ENCODE results near the gene LRG1.

The LRG1 gene

DNA sequence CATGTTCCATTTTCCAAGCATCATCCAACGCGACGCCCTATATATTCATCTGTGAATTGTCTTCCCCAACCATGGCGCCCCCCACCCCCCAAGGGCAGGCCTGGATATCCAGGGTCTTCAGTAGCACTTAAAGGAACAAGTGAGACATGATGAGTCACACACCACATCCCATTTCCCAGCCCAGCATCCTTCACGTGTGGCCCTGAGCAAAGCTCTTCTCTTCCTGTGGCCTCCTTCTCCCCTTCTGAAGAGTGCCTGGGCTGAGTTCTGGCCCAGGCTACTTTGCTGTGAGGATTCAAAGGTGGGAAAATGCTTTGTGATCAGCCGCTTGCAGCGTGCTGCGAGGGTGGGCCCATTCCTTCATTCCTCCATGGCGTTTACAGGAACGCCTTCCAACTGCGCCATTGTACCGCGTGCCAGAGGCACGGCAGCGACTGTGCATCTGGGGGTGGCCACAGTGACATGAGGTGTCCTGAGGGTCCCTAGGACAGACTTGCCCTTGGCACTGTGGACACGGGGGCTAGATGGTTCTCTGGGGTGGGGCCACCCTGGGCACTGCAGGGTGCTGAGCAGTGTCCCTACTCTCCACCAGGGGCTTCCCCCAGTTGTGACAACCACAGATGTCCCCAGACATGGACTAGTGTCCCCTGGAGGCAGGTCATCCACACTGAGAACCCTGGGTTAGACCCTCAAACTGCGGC is 33.2 kb downstream of the LRG1 start:
- DNase-seq = peak in 1 of 2 experiments; percentile 52

- DNase-seq = no peak
Measured at GRCh38 chr19:4505570-4506448, 34.0 kb downstream of the LRG1 start.

DNA sequence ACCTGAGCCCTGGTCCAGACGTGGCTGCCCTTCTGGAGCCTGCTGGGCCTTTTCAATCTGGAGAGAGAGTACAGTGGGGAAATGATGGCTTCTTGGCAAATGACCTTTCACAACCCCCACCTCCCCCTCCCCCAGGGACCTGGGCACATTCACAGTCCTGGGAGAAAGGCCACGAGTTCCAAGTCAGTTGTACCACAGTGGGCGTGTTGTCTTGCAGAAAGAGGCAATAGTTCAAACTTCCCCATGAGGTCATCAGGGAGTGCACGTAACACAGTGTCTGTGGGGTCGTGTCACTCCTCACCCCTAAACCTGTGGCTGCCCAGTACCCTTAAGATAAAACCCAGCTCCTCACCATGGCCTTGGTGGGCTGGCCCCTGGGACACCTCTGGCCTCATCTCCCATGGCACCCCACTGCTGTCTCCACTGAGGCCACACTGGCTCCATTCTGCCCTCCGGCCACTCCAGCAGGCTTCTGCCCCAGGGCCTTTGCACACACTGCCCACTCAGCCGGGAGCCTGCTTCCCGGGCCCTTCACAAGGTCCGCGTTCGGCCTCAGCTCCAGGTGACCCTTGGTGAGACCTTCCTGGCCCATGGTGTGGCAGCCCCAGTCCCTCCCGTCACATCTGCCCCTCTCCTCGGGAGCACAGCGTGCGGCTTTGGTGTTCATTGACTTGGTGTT is 34.8 kb downstream of the LRG1 start:
- DNase-seq = no peak

- DNase-seq = no peak
Measured at GRCh38 chr19:4504297-4504701, 35.5 kb downstream of the LRG1 start.

DNA sequence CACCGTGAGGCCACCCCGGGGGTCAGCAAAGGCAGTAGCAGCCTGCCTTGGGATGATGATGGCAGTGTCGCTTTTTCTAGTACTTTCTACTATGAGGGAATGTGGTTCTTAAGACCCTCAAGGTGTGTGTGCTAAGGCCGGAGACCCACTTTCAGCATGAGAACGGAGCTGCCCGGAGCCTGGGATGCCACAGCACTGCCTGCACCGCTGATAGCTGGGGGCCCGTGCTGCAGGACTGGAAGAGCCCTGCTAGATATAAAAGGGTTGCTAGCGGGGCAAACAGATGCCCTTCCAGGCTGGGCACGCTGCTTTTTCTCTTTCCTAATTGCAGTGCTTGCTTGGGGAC is 36.0 kb downstream of the LRG1 start:
- DNase-seq = no peak

DNA sequence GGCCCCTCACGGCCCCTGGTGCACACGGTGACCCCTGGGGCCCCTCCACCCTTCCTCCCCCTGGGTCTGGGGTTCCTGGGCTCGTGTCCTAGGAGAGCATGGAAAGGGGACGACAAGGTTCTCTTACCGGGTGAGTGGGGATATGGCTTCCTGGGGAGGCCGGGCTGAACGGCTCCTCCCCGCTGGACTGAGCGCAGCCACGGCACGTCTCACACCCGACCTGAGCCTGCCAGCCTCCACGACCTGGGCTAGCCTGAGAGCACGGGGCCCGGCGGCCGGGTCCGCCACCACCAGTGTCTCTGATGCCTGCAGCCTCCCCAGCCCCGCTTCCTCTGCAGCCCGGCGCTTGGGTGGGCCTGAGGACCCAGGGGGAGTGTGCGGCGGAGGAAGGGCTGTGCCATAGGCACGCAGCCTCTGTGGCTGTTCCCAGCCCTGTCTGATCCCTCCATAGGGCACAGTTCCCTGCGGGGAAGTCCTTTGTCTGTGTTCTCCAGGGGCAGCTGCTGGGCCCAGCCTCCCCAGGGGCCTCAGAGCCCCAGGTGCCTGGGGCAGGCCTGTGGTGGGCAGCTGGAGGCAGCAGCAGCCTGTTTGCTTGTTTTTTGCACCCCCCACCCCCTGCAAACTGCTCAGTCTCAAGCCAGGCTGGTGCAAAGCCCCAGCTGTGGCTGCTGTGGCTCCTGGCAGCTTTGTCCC is 36.6 kb downstream of the LRG1 start:
- no peak for DNase-seq

DNA sequence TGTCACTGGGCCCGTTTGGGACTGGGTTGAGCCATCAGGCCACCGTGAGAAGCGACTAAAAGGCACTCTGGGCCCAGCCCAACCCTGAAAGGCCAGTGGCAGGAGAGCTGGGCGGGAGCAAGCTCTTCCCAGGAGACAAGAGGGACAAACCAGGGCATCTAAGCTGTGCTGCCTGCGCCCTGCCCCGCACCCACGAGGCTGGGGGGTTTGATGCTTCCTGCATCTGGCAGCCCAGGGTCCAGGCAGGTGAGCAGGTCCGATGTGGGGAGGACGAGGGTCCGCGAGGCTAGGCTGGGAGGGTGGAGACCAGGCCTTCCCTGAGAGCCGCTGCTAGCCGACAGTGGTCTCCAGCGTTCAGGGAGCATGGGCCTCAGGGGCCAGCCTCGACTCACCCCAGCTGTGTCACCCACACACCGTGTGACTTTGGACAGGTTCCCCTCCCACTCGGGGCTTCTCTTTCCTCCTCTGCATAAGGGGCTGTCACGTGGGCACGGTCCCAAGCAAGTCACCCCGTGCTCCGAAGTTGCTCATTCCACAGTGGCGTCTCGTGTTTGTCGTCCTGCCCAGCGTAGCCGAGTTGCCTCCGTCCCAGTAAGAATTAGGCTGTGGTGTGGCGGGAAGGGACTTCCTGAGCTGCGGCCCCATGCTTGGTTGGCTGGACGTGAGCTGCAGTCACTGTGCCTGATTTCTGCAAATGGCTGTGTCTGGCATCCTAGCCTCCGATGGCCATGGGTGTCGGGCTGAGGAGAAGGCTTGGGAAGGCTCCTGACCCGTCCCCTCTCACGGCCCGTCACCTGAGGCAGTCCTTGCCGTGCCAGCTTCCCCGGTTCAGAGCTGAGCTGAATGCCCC is 37.3 kb downstream of the LRG1 start:
- no peak for DNase-seq

GRCh38 chr19:4501691-4502090 is 38.1 kb downstream of the LRG1 start:
- no peak for DNase-seq

- no peak for DNase-seq
Measured at GRCh38 chr19:4500841-4501591, 38.8 kb downstream of the LRG1 start.

GRCh38 chr19:4499855-4500254 is 40.0 kb downstream of the LRG1 start:
- no peak for DNase-seq

- no peak for DNase-seq
Measured at GRCh38 chr19:4499318-4499717, 40.5 kb downstream of the LRG1 start.

DNA sequence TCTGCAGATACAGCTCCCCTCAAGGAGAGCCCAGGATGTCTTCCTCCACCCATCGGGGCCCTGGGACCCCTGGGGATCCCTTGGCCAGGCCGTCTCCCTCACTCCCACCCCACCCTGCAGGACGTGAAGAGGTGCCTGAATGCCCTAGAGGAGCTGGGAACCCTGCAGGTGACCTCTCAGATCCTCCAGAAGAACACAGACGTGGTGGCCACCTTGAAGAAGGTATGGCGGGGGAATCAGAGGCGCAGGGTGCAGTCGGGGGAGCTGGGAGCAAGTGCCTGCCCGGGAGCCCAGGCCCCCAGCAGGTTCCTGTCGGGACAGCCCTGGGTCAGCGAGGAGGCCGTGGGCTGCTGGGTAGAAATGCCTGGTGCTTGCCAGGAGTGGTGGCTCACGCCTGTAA is 41.1 kb downstream of the LRG1 start:
- no peak for DNase-seq

- no peak for DNase-seq
Measured at GRCh38 chr19:4497770-4498389, 42.0 kb downstream of the LRG1 start.

- no peak for DNase-seq
Measured at GRCh38 chr19:4496304-4496703, 43.5 kb downstream of the LRG1 start.

- no peak for DNase-seq
Measured at GRCh38 chr19:4495471-4495870, 44.4 kb downstream of the LRG1 start.

GRCh38 chr19:4494691-4495064 is 45.2 kb downstream of the LRG1 start:
- no peak for DNase-seq

DNA sequence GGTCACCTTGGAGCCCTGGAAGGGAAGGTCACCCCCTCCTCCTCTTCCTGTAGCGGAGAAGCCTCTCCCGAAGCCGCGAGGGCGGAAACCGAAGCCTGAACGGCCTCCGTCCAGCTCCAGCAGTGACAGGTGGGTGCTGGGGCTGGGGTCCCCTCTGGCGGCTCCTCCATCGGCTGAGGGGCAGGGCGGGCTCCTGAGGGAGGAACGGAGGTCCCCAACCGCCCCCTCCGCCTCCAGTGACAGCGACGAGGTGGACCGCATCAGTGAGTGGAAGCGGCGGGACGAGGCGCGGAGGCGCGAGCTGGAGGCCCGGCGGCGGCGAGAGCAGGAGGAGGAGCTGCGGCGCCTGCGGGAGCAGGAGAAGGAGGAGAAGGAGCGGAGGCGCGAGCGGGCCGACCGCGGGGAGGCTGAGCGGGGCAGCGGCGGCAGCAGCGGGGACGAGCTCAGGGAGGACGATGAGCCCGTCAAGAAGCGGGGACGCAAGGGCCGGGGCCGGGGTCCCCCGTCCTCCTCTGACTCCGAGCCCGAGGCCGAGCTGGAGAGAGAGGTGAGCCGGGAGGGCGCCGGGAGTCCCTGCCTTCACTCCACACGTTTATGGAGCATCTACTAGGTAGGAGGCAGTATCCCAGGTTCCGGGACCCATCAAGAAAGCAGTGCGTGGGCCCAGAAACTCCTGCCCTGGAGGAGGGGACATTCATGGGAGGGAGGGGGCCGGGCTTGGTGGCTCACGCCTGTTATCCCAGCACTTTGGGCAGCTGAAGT is 45.7 kb downstream of the LRG1 start:
- no peak for DNase-seq

- no peak for DNase-seq
Measured at GRCh38 chr19:4493104-4493928, 46.5 kb downstream of the LRG1 start.

- DNase-seq = no peak
Measured at GRCh38 chr19:4492337-4493103, 47.3 kb downstream of the LRG1 start.

All from SW 1271 (cell line).